ENCODE data around the gene WNT2. TPM values are rescaled to one million over a fixed set of nuclear protein-coding genes. Genes with fewer than 3 reads are reported as not detected.

Gene WNT2
- total RNA-seq = under 0.01 TPM in 2 replicates

GRCh38 chr7:117322741-117323304 lies at the start of gene WNT2:
TSS of gene WNT2 (minus strand) at chr7:117323058. CDS start at chr7:117322989, 69 bp downstream.
- H3K4me3 ChIP-seq (ENCODE audit: insufficient read depth, low read length) = peak within 1 kb of the TSS; percentile 70
- TF ChIP-seq CTCF (IDR thresholded peaks at IDR 0.05; ENCODE audit: extremely low read depth, low read depth, low read length) = no peak
- H3K4me1 ChIP-seq (ENCODE audit: insufficient read depth, low read length) = peaks cover 16% of the 10 kb centered on the region
- H3K79me2 ChIP-seq (ENCODE audit: insufficient read depth, low read length) = no peaks in the 10 kb centered on the region
- H3K4me2 ChIP-seq (ENCODE audit: insufficient read depth, low read length) = peak within 1 kb of the TSS; percentile 89
- no peak for DNase-seq (ENCODE audit: insufficient read length, low spot score, missing footprints)
- no peaks in the 10 kb centered on the region for H4K20me1 ChIP-seq (ENCODE audit: insufficient read depth, low read length)
- no peak within 1 kb of the TSS for H3K27ac ChIP-seq (ENCODE audit: low read depth, low read length)
- H3K27me3 ChIP-seq (ENCODE audit: insufficient read depth, low read length) = peaks cover 71% of the 10 kb centered on the region
- peak within 1 kb of the TSS; percentile 72 for H2AFZ ChIP-seq (ENCODE audit: low read length)
- H3K9me3 ChIP-seq (ENCODE audit: low read depth, low read length) = no peaks in the 10 kb centered on the region
- no peaks in the 10 kb centered on the region for H3K36me3 ChIP-seq (ENCODE audit: insufficient read depth, low read length)

DNA sequence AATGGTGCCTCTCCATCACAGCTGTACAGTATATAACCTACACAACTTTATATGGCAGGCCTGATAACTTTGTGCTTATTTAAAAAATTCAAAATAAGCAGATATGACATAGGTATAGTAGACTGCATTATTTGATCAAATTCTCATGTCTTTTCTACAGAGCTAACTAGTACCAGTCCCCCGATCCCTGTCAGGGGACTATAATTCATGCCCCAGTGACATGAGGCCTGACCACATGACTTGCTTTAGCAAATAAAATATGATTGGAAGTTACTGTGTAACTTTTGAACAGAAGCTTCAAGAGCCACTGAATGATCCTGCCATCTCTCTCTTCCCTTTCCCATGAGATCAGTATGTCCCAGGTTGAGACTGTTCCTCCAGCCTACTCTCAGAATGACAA lies 49.2 kb upstream of the WNT2 start:
- no peak for TF ChIP-seq CTCF (IDR thresholded peaks at IDR 0.05; ENCODE audit: extremely low read depth, low read depth, low read length)
- Histone ChIP-seq H3K4me2 (ENCODE audit: insufficient read depth, low read length) (no peak overlapping the region), H3K36me3 (ENCODE audit: insufficient read depth, low read length) (no peaks in the 10 kb centered on the region), H3K9me3 (ENCODE audit: low read depth, low read length) (no peaks in the 10 kb centered on the region), H2AFZ (ENCODE audit: low read length) (peak overlapping the region; percentile 20), H3K4me3 (ENCODE audit: insufficient read depth, low read length) (no peak overlapping the region), H3K79me2 (ENCODE audit: insufficient read depth, low read length) (no peaks in the 10 kb centered on the region), H3K27me3 (ENCODE audit: insufficient read depth, low read length) (peaks cover 10% of the 10 kb centered on the region), H3K4me1 (ENCODE audit: insufficient read depth, low read length) (no peaks in the 10 kb centered on the region), H4K20me1 (ENCODE audit: insufficient read depth, low read length) (no peaks in the 10 kb centered on the region), H3K27ac (ENCODE audit: low read depth, low read length) (no peak overlapping the region)
- DNase-seq (ENCODE audit: insufficient read length, low spot score, missing footprints) = no peak

DNA sequence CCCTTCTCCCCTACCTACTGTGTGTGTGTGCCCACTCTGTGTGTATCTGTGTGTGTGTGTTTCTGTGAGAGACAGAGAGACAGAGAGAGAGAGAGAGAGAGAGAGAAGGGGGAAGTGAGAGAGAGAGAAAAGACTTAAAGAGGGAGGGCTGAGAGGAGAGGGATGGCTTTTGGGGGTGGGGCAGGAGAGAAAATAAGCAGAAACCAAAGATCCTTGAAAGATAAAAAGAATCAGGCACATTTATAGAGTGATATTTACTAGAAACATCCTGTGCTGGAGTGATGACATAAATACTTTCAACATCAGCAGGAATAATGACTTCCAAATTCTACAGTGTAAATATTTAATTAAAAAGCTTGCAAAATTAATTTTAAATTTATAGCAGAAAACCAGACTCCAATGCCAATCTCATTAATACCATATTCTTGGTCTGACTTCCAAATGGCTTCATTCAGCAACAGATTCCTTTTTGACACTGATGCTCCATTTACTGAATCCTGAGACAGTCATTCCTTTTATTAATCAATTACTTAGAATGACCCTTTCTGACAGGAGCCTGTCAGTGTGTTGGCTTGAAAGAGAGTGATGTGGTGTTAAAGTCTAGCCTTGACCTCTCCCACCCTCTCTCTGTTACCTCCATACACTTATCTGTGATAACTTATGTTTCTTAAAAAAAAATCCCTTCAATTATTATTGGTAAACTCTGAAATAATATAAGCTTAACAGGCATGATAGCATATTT lies 41.7 kb upstream of the WNT2 start:
- H3K4me1 ChIP-seq (ENCODE audit: insufficient read depth, low read length) = no peaks in the 10 kb centered on the region
- H3K4me3 ChIP-seq (ENCODE audit: insufficient read depth, low read length) = no peak overlapping the region
- TF ChIP-seq CTCF (IDR thresholded peaks at IDR 0.05; ENCODE audit: extremely low read depth, low read depth, low read length) = no peak
- no peak overlapping the region for H3K27ac ChIP-seq (ENCODE audit: low read depth, low read length)
- no peaks in the 10 kb centered on the region for H3K36me3 ChIP-seq (ENCODE audit: insufficient read depth, low read length)
- no peak overlapping the region for H3K4me2 ChIP-seq (ENCODE audit: insufficient read depth, low read length)
- no peak for DNase-seq (ENCODE audit: insufficient read length, low spot score, missing footprints)
- no peak overlapping the region for H2AFZ ChIP-seq (ENCODE audit: low read length)
- no peaks in the 10 kb centered on the region for H3K79me2 ChIP-seq (ENCODE audit: insufficient read depth, low read length)
- H3K27me3 ChIP-seq (ENCODE audit: insufficient read depth, low read length) = peaks cover 19% of the 10 kb centered on the region
- no peaks in the 10 kb centered on the region for H3K9me3 ChIP-seq (ENCODE audit: low read depth, low read length)
- no peaks in the 10 kb centered on the region for H4K20me1 ChIP-seq (ENCODE audit: insufficient read depth, low read length)

DNA sequence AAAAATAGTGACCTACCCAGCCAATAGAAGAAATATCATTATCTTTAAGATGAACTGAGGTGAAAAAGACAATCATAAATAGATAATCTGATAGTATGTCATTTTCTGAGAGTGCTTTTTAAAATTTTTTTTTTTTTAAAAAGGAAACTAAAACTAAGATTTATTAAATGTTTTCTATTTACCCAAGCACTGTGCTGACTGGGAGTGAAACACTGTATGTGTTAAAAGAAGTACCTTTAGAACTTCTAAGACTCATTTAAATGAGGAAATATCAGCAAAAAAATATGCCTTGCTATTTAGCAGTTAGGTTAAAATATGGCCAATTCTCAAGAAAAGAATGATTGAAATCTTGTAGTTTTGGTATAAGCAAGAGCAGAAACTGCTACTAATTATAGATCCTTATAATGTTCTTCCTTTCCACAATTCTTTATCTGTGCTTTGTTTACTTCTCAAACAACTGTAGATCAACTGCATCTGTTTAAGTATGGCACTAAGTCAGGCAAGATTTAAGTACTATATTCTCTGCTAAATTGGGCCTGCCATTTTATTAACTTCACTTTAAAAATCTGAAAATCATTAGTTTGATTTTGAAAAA lies 39.5 kb upstream of the WNT2 start:
- no peak overlapping the region for H3K4me2 ChIP-seq (ENCODE audit: insufficient read depth, low read length)
- H3K4me3 ChIP-seq (ENCODE audit: insufficient read depth, low read length) = no peak overlapping the region
- DNase-seq (ENCODE audit: insufficient read length, low spot score, missing footprints) = no peak
- no peak for TF ChIP-seq CTCF (IDR thresholded peaks at IDR 0.05; ENCODE audit: extremely low read depth, low read depth, low read length)
- no peaks in the 10 kb centered on the region for H3K4me1 ChIP-seq (ENCODE audit: insufficient read depth, low read length)
- no peaks in the 10 kb centered on the region for H3K9me3 ChIP-seq (ENCODE audit: low read depth, low read length)
- no peaks in the 10 kb centered on the region for H4K20me1 ChIP-seq (ENCODE audit: insufficient read depth, low read length)
- H3K79me2 ChIP-seq (ENCODE audit: insufficient read depth, low read length) = no peaks in the 10 kb centered on the region
- no peak overlapping the region for H2AFZ ChIP-seq (ENCODE audit: low read length)
- peaks cover 19% of the 10 kb centered on the region for H3K27me3 ChIP-seq (ENCODE audit: insufficient read depth, low read length)
- H3K27ac ChIP-seq (ENCODE audit: low read depth, low read length) = no peak overlapping the region
- H3K36me3 ChIP-seq (ENCODE audit: insufficient read depth, low read length) = no peaks in the 10 kb centered on the region
